Measurements from ENCODE around the gene ADCY9.

- TF ChIP-seq CTCF (conservative IDR thresholded peaks at IDR 0.05; ENCODE audit: low read depth in 2 of 2) (no peak), EZH2 (IDR thresholded peaks at IDR 0.05; ENCODE audit: low read depth, unreplicated experiment) (no peak), STAT1 (IDR thresholded peaks at IDR 0.05; ENCODE audit: unreplicated experiment) (no peak), ZNF331 (CRISPR knock-in tag; IDR thresholded peaks at IDR 0.05; ENCODE audit: low read depth) (no peak), CREB1 (CRISPR knock-in tag; IDR thresholded peaks at IDR 0.05; ENCODE audit: low read depth) (no peak), NANOG (IDR thresholded peaks at IDR 0.05; ENCODE audit: borderline replicate concordance) (no peak), REST (IDR thresholded peaks at IDR 0.05; ENCODE audit: unreplicated experiment) (no peak), POLR2AphosphoS5 (IDR thresholded peaks at IDR 0.05; ENCODE audit: low read depth) (no peak), EZH2phosphoT487 (IDR thresholded peaks at IDR 0.05; ENCODE audit: unreplicated experiment) (no peak), JUNB (IDR thresholded peaks at IDR 0.05; ENCODE audit: unreplicated experiment) (no peak), ZNF114 (CRISPR knock-in tag; IDR thresholded peaks at IDR 0.05) (no peak)
These were observed 170.3 kb downstream of the ADCY9 start for GRCh38 chr16:3945751-3946603.

Data from GM23338 (cell line).